Transverse colon (tissue), 4 donors: ENCODE data around the gene GPRIN3.

Experiments used
- EP300 ChIP-seq: sonication (generic); formaldehyde crosslinking; IDR thresholded peaks from one replicate; pipeline ENCODE4 v1.6.1; 2017; ENCODE audit warnings: antibody characterized with exemption, low read depth
- POLR2A ChIP-seq: fragments of 450-650 bp; IDR thresholded peaks from one replicate; pipeline ENCODE4 v1.6.1; 2016; ENCODE audit warnings: antibody characterized with exemption, mild to moderate bottlenecking, moderate library complexity
- POLR2AphosphoS5 ChIP-seq, 3 donors: sonication (generic); formaldehyde crosslinking; IDR thresholded peaks; one replicate each; pipeline ENCODE4 v1.6.1; 2016; ENCODE audit warnings: antibody characterized with exemption in 3 of 3
- TF ChIP-seq, protein P1 (sequence below), 5 experiments: fragments of 200-600 bp in 3 of 5; fragments of 450-650 bp in 2 of 5; sonication (generic) in 3 of 5; IDR thresholded peaks; 1 replicate in 2 of 5; 2 replicates in 3 of 5; pipeline ENCODE4 v1.5.1; 2016 to 2017; ENCODE audit warnings: antibody characterized with exemption in 5 of 5, inconsistent platforms in 3 of 5, mild to moderate bottlenecking in 2 of 5, moderate library complexity in 1 of 5

DNA sequence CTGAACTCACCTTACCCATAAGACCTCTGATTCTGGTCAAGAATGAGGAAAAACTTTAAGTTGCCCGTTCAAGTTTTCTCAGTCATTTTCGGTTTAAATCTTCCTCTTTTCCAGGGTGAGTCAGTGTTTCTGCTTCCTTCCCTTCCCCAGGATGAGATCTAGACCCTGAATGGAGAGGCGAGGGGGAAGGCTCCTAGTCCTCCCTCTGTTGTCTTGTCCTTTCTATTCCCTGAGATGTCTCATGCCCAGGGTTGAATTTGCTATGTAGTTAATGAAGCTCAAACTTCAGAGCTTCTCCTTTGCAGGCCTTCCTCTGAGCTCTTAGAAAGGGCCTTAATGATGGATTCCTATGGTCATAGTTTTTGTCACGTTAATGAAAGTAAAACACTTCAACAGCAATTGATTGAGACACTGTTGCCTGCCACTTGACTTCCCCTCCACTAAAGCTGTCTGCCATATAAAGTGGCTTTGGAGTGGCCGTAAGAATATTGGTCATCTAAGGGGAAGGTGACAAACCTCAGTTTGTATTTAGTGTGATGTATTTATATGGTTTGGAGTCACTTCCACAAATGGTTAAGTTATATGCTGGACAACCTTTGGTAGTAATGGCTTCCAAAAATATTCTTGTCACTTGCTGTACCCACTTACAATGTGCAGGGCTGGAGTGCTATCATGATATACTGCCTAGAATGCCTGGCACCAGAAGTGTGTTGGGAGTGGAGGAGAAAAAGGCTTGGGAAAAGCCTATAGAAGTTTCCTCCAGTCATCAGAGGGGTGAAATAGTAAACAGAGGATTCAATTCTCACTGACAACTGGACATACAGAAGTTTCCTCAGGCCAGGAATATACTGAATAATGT lies 24.3 kb upstream of the GPRIN3 start:
- TF ChIP-seq, protein P1, sequence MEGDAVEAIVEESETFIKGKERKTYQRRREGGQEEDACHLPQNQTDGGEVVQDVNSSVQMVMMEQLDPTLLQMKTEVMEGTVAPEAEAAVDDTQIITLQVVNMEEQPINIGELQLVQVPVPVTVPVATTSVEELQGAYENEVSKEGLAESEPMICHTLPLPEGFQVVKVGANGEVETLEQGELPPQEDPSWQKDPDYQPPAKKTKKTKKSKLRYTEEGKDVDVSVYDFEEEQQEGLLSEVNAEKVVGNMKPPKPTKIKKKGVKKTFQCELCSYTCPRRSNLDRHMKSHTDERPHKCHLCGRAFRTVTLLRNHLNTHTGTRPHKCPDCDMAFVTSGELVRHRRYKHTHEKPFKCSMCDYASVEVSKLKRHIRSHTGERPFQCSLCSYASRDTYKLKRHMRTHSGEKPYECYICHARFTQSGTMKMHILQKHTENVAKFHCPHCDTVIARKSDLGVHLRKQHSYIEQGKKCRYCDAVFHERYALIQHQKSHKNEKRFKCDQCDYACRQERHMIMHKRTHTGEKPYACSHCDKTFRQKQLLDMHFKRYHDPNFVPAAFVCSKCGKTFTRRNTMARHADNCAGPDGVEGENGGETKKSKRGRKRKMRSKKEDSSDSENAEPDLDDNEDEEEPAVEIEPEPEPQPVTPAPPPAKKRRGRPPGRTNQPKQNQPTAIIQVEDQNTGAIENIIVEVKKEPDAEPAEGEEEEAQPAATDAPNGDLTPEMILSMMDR (IDR thresholded peaks at IDR 0.05) = no peak
- TF ChIP-seq POLR2A (no peak), EP300 (no peak), POLR2AphosphoS5 (IDR thresholded peaks at IDR 0.05) (no peak)
